ENCODE measurements around the gene SPSB3.

Gene SPSB3

DNA sequence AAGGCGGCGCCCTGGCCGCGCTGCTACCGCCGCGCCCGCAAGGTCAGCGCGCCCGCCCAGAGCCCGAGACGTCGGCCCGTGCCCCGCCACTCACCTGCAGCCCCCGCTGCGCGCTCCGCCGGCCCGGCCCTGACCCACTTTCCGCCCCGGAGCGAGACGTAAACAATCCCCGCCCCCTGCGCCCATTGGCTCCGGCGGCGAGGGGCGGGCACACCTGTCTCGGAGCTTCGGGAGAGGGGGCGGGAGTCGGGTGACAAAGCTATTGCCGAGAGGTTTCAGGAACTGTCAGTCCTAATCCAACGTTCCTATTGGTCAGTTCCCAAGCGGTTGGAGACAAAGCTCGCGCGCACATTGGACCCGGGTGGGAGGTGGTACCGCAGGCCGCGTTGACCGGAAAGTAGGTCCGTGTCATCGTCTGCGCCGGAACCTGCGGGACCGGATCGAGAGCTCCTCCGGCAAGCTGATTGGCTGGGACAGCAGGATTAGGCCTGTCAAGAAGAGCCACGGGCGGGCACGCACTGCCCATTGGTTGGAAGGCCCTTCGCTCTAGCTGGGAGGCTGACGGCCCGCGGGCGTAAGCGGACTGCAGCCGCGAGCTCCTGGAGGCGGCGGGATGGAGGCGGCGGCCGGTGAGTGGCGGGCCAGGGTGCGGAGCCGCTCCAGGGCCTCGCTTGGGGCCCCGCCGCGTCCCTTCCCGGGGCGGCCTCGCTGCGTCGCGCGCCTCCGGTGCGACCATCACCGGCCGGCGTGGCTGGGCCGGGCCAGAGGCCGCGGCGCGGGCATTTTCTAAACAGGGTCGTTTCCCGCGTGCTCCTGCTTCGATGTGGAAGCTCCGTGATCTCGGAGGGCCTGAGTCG lies at the start of gene SPSB3, which contains the start of gene NUBP2:
Gene SPSB3 (minus strand): TSS at position 164 of the 857 bp plus-strand sequence. CDS start 1,088 bp downstream, outside the sequence.
Gene NUBP2 (plus strand): TSS at position 553 of the 857 bp plus-strand sequence. CDS start 61 bp downstream, at position 614.
- FAIRE-seq: peak; percentile 100

DNA sequence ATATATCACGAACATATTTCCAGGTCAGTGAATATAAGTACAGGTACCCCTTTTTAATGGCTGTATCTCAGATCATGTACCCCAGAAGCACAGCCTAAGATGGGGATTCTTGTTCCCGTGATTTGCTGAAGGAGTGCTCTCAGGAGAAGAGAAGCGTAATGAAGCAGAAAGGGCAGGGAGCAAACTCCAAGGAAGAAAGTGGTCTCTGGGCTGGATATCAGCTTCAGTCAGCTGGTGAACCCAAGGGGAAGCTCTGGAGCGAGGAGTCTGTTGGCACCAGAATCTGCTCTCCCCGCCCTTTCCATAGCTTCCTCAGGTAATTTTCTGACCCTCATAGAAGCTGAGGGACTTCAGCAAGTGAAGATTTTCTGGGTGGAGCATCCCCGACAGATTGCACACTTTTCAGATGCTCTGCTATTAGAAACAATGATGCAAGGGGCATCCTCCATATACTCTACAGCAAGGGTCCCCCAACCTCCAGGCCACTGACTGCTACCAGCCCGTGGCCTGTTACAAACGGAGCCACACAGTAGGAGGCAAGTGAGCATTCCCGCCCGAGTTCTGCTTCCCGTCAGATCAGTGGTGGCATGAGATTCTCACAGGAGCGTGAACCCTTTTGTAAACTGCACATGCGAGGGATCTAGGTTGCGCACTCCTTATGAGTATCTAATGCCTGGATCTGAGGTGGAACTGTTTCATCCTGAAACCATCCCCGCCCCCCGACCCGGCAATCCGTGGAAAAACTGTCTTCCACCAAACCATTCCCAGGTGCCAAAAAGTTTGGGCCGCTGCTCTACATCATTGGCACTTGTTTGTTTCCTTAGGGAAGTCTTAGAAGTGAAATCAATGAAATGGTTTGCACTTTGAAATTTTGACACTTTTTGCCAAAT lies 49.1 kb upstream of the SPSB3 start:
- FAIRE-seq: no peak

DNA sequence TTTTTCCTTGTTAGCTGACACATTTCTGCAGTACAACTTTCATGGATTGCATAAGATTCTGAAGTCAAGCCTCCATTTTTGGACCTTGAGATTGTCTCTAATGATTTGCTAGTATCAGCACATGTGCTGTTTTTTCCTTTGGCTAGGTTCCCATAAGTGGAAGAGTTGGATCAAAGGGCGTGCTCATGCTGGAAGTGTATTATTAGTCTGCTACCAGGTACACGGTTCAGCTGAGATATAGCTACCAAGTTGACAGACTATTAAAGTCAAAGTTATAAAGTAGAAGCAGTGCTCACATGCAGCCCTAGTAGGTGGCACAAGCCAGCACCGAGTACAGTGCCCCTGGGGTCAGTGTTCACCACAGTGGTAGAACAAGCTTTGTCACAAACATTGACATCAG lies 47.8 kb upstream of the SPSB3 start:
- FAIRE-seq: no peak

DNA sequence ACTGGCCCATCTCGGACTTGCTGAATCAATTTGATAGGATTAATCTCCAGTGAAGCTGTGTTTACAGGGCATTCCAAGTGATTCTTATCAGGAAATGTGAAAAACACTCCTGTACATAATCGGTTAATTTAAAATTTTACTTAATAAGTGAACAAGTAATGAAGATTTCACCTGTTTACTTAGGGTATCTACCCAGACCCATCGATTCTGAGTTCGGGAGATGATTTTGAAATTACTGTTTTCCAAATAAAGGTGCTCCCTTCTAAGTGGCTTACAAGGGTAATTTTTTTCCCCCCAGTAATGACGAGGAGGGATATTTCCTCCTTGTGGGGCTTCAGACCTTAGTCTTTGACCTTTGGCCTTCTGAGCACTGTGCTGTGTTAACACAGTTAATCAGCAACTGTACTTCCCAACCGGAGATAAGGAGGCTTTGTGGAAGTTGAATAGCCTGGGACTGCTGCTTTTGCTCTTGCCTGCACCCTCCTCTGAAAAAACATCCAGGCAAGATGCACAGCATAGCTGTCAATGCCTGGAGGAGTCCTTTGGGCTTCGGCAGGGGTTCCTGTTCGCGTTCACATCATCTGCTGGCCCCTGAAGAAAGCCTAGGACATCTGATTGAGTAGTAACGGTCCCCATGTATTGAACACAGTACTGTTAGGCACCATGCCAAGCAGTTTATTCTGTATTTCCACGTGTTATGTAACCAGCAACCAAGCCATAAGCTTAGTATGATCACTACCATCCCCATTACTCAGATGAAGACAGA lies 46.5 kb upstream of the SPSB3 start:
- FAIRE-seq: no peak

DNA sequence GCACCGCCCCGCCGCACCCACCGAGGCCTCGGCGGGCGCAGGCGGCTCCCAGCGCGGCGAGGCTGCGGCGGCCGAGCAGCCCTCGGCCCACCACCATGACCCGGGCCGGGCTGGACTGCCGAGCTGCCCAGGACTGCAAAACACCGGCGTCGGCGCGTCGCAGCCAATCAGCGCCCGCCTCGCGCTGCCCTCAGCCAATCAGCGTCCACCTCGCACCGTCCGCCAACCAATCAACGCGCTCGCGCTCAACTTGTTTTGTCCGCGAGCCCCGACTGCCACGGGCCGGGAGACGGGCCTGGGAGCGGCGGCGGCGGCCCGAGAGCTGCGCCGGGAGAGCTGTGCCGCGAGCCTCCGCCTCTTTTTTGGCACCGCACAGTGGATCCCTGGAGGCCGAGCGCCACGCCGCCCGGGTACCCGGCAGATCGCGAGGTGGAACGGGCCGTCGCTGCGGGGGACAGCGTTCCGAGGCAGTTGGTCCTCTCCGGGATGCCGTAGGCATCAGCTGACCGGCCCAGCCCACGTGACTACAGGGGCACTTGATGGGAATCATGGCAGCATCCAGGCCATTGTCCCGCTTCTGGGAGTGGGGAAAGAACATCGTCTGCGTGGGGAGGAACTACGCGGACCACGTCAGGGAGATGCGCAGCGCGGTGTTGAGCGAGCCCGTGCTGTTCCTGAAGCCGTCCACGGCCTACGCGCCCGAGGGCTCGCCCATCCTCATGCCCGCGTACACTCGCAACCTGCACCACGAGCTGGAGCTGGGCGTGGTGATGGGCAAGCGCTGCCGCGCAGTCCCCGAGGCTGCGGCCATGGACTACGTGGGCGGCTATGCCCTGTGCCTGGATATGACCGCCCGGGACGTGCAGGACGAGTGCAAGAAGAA lies 44.6 kb upstream of the SPSB3 start, which contains the start of the genes FAHD1 and HAGH:
Gene FAHD1 (plus strand): TSS at position 516 of the 883 bp plus-strand sequence. CDS start 33 bp downstream, at position 549.
Gene HAGH (minus strand): TSS at position 135 of the 883 bp plus-strand sequence. CDS start 38 bp downstream, at position 97.
- FAIRE-seq: no peak

DNA sequence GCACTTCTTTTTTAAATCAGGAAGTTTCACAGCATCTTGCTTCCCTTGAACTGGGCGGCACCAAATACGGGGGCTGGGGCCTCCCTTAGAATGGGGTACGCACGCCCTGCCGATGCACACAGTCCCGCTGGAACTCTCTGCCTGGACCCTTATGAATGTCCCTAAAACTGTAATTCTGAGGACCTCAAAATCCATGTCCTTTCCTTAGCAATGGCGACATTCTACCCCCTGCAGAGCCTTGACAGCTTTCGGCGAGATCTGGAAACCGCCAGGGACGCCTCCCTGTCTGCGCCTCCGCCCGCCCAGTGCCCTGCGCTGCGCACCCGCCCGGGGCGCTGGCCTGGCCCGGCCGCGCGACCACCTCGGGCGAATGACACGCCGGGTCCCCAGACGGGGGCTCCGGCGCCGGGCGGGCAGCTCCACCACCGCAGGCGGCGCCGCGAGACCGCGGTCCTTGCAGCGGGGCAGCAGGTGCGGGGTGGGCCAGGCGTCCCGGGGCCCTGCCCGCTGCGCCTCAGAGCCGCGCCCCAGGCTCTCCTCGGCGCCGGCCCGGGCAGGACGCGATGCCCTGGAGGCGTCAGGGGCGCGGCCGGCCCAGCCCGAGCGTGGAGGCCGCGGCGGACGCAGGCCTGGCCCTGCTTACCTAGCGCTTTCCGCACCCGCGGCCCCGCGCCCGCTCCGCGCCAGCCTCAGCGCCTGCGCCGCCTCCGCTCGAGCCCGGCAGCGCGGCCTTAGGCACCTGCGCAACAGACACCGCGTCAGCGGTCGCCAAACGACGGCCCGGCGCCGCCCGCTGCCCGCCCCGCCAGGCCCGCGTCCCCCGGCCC lies 43.7 kb upstream of the SPSB3 start:
- FAIRE-seq: no peak

DNA sequence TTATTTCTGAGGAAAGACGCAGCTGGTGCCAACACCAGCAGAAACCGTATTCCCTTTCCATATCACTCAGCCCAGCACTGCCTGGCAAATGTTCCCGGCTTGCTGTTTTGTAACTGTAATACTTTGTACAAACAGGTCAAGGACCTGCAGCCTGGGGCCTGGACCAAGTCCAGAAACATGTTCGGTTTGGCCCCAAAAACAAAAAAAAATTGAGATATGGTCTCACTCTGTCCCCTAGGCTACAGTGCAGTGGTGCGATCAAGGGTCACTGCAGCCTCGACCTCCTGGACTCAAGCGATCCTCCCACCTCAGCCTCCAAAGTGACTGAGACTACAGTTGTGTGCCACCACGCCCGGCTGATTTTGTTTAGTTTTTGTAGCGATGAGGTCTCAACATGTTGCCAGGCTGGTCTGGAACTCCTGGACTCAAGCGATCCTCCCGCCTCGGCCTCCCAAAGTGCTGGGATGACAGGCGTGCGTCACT lies 43.1 kb upstream of the SPSB3 start:
- FAIRE-seq: no peak

DNA sequence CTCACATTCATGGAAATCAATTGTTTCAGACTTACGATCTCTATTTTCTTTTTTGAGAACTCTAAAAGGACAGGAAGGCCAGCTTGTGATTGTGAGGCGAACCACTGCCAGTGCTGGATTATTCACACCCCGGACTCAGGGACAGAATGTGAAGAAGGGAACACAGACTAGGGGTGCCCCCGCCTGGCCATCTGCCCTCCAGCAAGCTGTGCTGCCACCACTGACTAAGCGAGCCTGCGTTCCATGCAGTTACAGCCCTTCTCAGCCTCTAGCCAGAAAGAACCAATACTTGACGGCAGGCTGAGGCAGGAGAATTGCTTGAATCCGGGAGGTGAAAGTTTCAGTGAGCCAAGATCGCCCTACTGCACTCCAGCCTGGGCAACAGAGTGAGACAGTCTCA lies 41.5 kb upstream of the SPSB3 start:
- no peak for FAIRE-seq

DNA sequence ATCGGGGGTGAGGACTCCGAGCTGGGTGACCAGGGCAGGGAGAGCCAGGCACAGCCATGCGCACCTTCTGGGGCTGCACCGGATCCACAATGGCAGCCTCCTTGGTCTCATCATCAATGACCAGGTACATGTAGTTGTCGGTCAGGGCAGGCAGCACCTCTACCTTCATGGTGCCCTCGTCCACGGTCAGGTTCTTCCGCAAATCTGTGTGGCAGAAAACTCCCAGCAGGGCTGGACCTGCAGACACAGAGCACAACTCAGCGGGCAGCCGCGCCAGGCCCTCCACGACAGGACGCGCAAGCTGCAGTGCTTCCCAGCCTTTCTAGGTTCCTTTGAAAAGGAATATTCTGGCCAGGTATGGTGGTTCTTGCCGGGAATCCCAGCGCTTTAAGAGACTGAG lies 40.4 kb upstream of the SPSB3 start:
- no peak for FAIRE-seq

DNA sequence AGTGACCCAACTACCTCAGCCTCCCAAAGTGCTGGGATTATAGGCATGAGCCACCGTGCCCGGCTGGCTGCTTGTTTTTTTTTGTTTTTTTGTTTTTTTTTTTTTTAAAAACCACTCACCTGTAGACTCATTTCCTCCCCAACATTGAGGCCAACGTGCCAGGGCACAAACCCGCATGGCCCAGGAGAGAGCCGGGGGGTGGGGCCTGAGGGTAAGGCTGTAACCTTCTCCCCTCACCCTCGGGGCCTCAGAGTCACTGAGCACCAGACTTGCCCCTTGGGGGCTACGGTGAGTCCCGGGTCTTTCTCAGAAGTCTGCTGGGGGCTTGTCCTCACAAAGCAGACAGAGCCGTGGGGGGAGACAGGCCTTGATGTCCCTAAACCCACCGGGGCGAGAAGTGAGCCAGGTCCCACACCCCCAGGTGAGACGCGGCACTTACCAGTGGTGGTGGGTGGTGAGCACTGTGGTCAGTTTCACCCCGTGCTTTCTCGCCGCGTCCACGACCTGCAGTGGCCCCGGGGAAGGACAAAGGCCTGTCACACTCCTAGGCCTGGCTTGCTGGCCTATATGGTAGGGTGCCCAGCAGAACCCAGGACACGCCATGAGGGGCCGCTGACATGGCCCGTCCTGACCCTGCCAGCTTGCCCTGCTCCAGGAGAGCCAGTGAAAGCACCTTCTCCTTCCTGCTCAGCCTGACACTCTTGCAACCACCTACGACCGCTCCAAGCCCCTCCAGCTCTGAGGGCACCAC lies 39.7 kb upstream of the SPSB3 start:
- no peak for FAIRE-seq

DNA sequence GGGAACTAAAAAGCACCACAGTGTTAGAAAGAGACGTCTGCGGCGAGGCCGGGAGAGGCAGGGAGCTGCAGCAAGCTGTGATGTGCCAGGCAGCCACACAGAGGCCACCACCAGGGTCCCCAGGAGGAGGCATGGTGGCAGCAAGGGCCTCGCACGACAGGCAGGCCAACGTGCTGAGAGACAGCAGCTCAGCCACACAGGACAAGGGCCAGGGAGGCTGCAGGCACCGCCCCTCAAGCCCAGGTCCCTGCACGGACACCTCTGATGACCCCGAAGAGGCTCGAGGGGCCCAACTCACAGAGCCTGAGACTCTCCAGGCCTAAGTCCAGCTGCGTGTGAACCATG lies 38.5 kb upstream of the SPSB3 start:
- FAIRE-seq: no peak

DNA sequence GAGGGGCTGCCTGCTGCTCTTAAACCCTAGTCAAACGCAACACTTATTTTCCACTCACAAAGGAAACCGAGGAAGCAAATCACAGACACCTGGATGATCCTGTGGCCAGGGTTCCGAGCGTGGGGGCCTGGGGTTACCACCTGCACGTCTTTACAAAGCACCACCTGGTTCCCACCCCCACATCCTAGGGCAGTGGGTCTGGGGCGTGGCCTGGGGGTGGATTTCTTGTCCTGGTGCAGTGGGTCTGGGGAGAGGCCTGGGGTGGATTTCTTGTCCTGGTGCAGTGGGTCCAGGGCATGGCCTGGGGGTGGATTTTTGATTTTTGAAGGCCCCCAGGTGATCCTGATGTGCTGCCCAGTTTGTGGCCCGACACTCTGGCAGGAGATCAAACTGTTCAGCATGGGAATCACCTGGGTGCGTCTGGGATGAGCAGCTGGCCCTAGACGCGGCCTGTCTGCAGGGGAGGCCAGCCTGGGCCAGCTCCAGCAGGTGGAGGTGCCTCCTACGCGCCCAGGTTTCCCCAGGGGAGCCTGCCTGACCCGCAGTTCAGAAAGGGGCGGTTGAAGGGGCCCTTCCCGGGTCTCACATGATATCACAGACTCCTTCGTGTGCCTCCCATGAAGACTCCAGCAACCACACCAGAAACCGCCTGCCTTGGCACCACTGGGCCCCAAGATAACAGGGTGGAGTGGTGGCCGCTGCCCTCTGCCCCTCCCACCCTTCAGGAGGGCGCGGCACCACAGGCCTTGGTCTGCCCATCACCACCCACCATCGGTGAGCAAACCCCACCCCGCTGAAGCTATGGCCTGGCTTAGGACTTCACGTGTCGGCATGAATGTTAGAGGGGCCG lies 38.0 kb upstream of the SPSB3 start:
- FAIRE-seq: no peak

DNA sequence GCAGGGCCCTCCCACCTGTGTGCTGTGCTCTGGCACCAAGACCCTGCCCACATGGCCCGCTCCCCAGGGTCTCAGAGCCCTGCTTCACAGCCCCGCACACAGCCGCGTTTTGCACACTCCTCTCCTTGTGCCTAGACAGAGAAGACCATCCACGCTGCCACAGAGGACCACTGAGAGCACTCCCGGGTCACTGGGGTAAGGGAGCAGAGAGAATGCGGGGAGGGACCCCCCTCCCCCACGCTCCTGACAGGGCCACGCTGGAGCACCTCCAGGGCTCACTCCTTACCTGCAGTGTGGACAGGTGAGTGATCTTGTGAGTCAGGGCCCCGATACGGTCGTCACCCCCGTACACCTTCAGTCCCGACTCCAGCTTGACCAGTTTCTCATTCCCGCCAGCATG lies 37.2 kb upstream of the SPSB3 start:
- FAIRE-seq: no peak

DNA sequence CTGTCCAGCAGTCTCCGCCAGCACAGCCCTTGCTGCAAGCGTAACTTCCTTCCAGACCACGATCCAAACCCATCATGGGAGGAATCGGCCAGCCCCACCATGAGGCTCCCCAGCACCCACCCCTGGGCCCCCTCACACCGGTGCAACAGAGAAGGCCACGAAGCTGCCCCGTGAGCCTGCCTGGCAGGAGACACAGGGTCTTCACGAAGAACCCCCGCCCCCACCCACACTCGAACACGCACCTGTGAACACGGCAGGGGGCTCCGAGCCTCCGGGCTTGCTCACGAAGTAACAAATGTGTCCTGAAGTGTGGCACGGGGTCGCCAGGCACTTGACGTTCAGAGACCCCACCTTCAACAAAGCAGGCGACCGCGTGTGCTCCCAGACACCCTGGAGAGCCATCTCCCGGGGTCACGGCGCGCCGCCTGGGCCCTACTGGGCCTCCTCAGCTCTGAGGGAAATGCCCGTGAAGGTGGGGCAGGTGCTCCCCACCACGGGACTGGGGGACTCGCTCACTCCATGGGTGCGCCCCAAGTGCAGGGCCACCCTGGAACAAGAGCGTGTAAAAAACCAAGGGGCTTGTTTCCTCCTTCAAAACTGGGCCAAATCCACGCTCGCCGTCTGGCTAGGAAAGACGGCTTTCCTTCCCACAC lies 36.6 kb upstream of the SPSB3 start:
- no peak for FAIRE-seq

DNA sequence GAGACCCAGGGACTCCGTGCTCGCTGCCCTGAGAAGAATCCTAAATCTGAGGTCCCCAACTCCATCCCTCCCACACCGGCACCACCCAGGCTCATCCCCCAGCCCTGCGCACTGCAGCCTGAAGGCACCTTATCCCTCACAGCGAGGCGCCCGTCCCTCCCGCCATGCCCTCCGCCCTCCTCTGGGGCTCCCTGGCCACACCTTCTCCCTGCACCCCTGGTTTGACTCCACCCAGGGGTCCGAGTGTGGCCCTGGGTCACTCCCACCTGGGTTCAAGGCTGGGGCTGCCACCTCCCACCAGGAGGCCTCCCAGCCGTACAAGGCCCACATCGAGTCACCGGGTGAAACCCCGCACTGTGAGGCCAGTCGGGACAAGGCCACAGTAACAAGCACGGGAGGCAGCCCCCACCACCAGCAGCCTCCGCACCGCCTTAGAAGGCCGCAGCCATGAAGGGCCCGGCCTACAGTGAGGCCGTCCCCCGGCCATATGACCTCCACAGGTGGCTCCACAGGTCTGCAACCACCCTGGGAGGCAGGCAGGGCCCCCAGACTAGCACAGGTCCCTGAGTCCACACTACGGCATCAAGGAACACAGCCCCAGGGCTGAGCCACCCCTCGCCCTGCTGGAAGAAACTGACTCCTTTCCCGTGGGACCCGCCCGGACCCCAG lies 36.0 kb upstream of the SPSB3 start:
- FAIRE-seq: no peak

DNA sequence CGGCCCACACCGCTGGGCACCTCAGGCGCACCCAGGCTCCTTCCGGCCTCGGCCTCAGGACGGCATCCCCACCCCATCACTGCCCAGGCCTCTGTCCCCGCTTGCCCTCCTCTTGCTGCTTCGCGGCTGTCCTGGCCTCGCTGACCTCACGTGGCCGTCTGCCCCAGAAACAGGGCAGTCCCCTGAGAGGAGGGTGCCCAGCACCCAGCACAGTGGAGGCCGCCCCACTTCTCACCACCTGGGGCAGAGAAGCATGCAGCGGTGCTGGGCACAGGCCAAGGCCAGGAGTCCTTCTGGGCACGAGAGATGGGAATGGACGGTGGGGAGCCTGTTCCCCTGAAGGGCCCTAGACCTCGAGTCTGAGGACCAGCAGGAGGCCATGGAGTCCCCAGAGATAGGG lies 35.3 kb upstream of the SPSB3 start:
- no peak for FAIRE-seq

DNA sequence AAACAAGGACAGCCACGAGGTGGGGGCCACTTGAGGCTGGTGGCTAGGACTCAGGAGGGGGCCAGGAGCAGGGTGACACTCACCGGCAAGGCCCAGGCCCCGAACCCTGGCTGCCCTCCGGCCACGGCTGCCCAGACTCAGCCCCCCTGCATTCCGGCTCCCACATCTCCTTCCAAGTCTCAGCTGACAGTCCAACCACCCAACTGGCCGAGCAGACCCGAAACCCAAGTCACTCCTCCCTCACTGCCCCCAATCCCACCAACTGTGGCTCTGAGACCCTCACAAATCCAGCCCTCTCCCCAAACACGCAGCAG lies 34.9 kb upstream of the SPSB3 start:
- no peak for FAIRE-seq

Data from endometrium (tissue), 2 donors.